ENCODE measurements around the gene NABP2. TPM values are rescaled to one million over a fixed set of nuclear protein-coding genes. Genes with fewer than 3 reads are reported as not detected.
"Not testable (repeated sequence)": the region's sequence is repeated elsewhere in the genome, so short reads cannot be mapped to it uniquely, and the experiment has no call there.

The NABP2 gene
- total and polyA plus RNA-seq, 2 donors (not counting 1 experiment from before 2014, with no cell fraction given), result 14.9 to 16.1 TPM

- H3K4me3 ChIP-seq (ENCODE audit: control extremely low read depth in 1 of 5, extremely low read depth in 1 of 5, insufficient read depth in 1 of 5, low read depth in 2 of 5, low read length in 4 of 5), result peak overlapping the region; percentile 65 to 86 (median 75)
- Mint-ChIP-seq H3K9me3 (ENCODE audit: insufficient read depth) (no peaks in the 10 kb centered on the region), H3K4me1 (peaks cover 20% of the 10 kb centered on the region), H3K27ac (peak overlapping the region; percentile 95), H3K4me3 (peak overlapping the region; percentile 91), H3K27me3 (no peaks in the 10 kb centered on the region)
- H3K36me3 ChIP-seq (replicated peaks in 1 of 2; ENCODE audit: control extremely low read depth in 1 of 2, control insufficient read depth in 1 of 2, extremely low read depth in 1 of 2, insufficient read depth in 2 of 2, low read length in 1 of 2), result peaks cover 2 to 21% of the 10 kb centered on the region in 2 experiments
- TF ChIP-seq, protein P1, sequence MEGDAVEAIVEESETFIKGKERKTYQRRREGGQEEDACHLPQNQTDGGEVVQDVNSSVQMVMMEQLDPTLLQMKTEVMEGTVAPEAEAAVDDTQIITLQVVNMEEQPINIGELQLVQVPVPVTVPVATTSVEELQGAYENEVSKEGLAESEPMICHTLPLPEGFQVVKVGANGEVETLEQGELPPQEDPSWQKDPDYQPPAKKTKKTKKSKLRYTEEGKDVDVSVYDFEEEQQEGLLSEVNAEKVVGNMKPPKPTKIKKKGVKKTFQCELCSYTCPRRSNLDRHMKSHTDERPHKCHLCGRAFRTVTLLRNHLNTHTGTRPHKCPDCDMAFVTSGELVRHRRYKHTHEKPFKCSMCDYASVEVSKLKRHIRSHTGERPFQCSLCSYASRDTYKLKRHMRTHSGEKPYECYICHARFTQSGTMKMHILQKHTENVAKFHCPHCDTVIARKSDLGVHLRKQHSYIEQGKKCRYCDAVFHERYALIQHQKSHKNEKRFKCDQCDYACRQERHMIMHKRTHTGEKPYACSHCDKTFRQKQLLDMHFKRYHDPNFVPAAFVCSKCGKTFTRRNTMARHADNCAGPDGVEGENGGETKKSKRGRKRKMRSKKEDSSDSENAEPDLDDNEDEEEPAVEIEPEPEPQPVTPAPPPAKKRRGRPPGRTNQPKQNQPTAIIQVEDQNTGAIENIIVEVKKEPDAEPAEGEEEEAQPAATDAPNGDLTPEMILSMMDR (IDR thresholded peaks at IDR 0.05), result no peak
- no peak for TF ChIP-seq EZH2 (IDR thresholded peaks at IDR 0.05; ENCODE audit: borderline replicate concordance, insufficient read depth, low read depth, low read length, poor library complexity, severe bottlenecking)
- ATAC-seq (ENCODE audit: low read depth) (peak; percentile 23), DNase-seq (no peak)
- H3K27ac ChIP-seq (ENCODE audit: low read length in 2 of 2), result peak overlapping the region; percentile 94
- peak overlapping the region; percentile 96 for H2AFZ ChIP-seq (ENCODE audit: insufficient read depth, low read depth, low read length, poor library complexity, severe bottlenecking)
- peak overlapping the region; percentile 87 for H3K4me2 ChIP-seq (replicated peaks; ENCODE audit: low read depth, low read length, poor library complexity, severe bottlenecking)
- H4K20me1 ChIP-seq (ENCODE audit: control insufficient read depth, insufficient read depth, low read length, poor library complexity, severe bottlenecking), result no peaks in the 10 kb centered on the region
- CTCF ChIA-PET, result interaction anchor here (0.6 to 3.0 kb wide), 14 partner anchors 9 to 529 kb away, joined by 3 to 16 read pairs (median 4); partner anchors contain the start of genes ANKRD52, CNPY2, ESYT1 and RNF41
- H3K27me3 ChIP-seq (replicated peaks in 1 of 4; ENCODE audit: control extremely low read depth in 1 of 4, control insufficient read depth in 3 of 4, insufficient read depth in 4 of 4, low read length in 3 of 4), result no peaks in the 10 kb centered on the region
- no peaks in the 10 kb centered on the region for H3K79me2 ChIP-seq (ENCODE audit: control insufficient read depth, insufficient read depth, low read length)
- H3K9ac ChIP-seq (ENCODE audit: low read length), result peak overlapping the region; percentile 92
- POLR2A ChIA-PET, result interaction anchor here (0.5 to 1.6 kb wide), 12 partner anchors 9 to 197 kb away, joined by 3 to 12 read pairs (median 5); partner anchors contain the start of genes ANKRD52, CNPY2, RNF41 and SMARCC2
- WGBS (ENCODE audit: insufficient coverage), result 38% methylated on average over 20 of the region's 21 CpGs
- intact Hi-C loops (cut with micrococcal nuclease), result loop anchor here (1.0 to 2.0 kb wide), 8 partner anchors 9 to 149 kb away; partner anchors contain the start of genes ANKRD52, CS, STAT2 and ZC3H10
- H3K4me1 ChIP-seq (ENCODE audit: control insufficient read depth in 2 of 2, insufficient read depth in 2 of 2, low read length in 2 of 2), result peaks cover 10 to 15% of the 10 kb centered on the region in 2 donors
- H3K9me3 ChIP-seq (ENCODE audit: control extremely low read depth in 1 of 3, control insufficient read depth in 2 of 3, insufficient read depth in 1 of 3, low read length in 2 of 3), result no peaks in the 10 kb centered on the region
These were observed 43.4 kb downstream of the NABP2 start for GRCh38 chr12:56267443-56268071.

GRCh38 chr12:56271031-56271430 is 46.9 kb downstream of the NABP2 start:
- ATAC-seq (ENCODE audit: low read depth), result no peak
- ChIA-PET CTCF (interaction anchor here (0.6 to 1.0 kb wide), 3 partner anchors 79 to 532 kb away, joined by 3 read pairs; no protein-coding TSS in a partner anchor), POLR2A (interaction anchor here (0.6 to 0.9 kb wide), 2 partner anchors 62 to 82 kb away, joined by 3 to 4 read pairs; partner anchors contain the start of gene SMARCC2)
- Histone ChIP-seq H3K36me3 (replicated peaks in 1 of 2; ENCODE audit: control extremely low read depth in 1 of 2, control insufficient read depth in 1 of 2, extremely low read depth in 1 of 2, insufficient read depth in 2 of 2, low read length in 1 of 2) (peaks cover 16 to 53% of the 10 kb centered on the region in 2 experiments), H3K27ac (ENCODE audit: low read length in 2 of 2) (no peak overlapping the region), H3K9ac (ENCODE audit: low read length) (no peak overlapping the region), H4K20me1 (ENCODE audit: control insufficient read depth, insufficient read depth, low read length, poor library complexity, severe bottlenecking) (no peaks in the 10 kb centered on the region), H3K27me3 (replicated peaks in 1 of 4; ENCODE audit: control extremely low read depth in 1 of 4, control insufficient read depth in 3 of 4, insufficient read depth in 4 of 4, low read length in 3 of 4) (no peaks in the 10 kb centered on the region), H3K4me3 (ENCODE audit: control extremely low read depth in 1 of 5, extremely low read depth in 1 of 5, insufficient read depth in 1 of 5, low read depth in 2 of 5, low read length in 4 of 5) (no peak overlapping the region), H3K9me3 (ENCODE audit: control extremely low read depth in 1 of 3, control insufficient read depth in 2 of 3, insufficient read depth in 1 of 3, low read length in 2 of 3) (no peaks in the 10 kb centered on the region), H3K79me2 (ENCODE audit: control insufficient read depth, insufficient read depth, low read length) (no peaks in the 10 kb centered on the region), H3K4me1 (ENCODE audit: control insufficient read depth in 2 of 2, insufficient read depth in 2 of 2, low read length in 2 of 2) (peaks cover 10 to 15% of the 10 kb centered on the region in 2 donors), H3K4me2 (replicated peaks; ENCODE audit: low read depth, low read length, poor library complexity, severe bottlenecking) (no peak overlapping the region), H2AFZ (ENCODE audit: insufficient read depth, low read depth, low read length, poor library complexity, severe bottlenecking) (no peak overlapping the region)
- no peak for DNase-seq
- TF ChIP-seq, protein P1 (IDR thresholded peaks at IDR 0.05), result no peak
- TF ChIP-seq EZH2 (IDR thresholded peaks at IDR 0.05; ENCODE audit: borderline replicate concordance, insufficient read depth, low read depth, low read length, poor library complexity, severe bottlenecking), result no peak
- Mint-ChIP-seq H3K27ac (peak overlapping the region; percentile 17), H3K4me3 (no peak overlapping the region), H3K9me3 (ENCODE audit: insufficient read depth) (no peaks in the 10 kb centered on the region), H3K27me3 (no peaks in the 10 kb centered on the region), H3K4me1 (peaks cover 18% of the 10 kb centered on the region)
- 17% methylated on average over 1 of the region's 1 CpG for WGBS (ENCODE audit: insufficient coverage)
- intact Hi-C loops (cut with micrococcal nuclease), result no loop called here

GRCh38 chr12:56272468-56272867 is 48.3 kb downstream of the NABP2 start:
- H2AFZ ChIP-seq (ENCODE audit: insufficient read depth, low read depth, low read length, poor library complexity, severe bottlenecking); intact Hi-C loops (cut with micrococcal nuclease); H3K9me3 Mint-ChIP-seq (ENCODE audit: insufficient read depth); H3K4me1 Mint-ChIP-seq; H3K79me2 ChIP-seq (ENCODE audit: control insufficient read depth, insufficient read depth, low read length); H3K27ac Mint-ChIP-seq; H3K27ac ChIP-seq (ENCODE audit: low read length in 2 of 2); H3K4me1 ChIP-seq (ENCODE audit: control insufficient read depth in 2 of 2, insufficient read depth in 2 of 2, low read length in 2 of 2); H3K27me3 Mint-ChIP-seq; H3K9me3 ChIP-seq (ENCODE audit: control extremely low read depth in 1 of 3, control insufficient read depth in 2 of 3, insufficient read depth in 1 of 3, low read length in 2 of 3); H3K4me3 Mint-ChIP-seq; H3K27me3 ChIP-seq (replicated peaks in 1 of 4; ENCODE audit: control extremely low read depth in 1 of 4, control insufficient read depth in 3 of 4, insufficient read depth in 4 of 4, low read length in 3 of 4); H3K4me2 ChIP-seq (replicated peaks; ENCODE audit: low read depth, low read length, poor library complexity, severe bottlenecking); POLR2A ChIA-PET; H3K4me3 ChIP-seq (ENCODE audit: control extremely low read depth in 1 of 5, extremely low read depth in 1 of 5, insufficient read depth in 1 of 5, low read depth in 2 of 5, low read length in 4 of 5); H3K9ac ChIP-seq (ENCODE audit: low read length); H4K20me1 ChIP-seq (ENCODE audit: control insufficient read depth, insufficient read depth, low read length, poor library complexity, severe bottlenecking); ATAC-seq (ENCODE audit: low read depth); DNase-seq: not testable (repeated sequence)
- CTCF ChIA-PET, result interaction anchor here (0.6 kb wide), 1 partner anchor 59 kb away, joined by 3 read pairs; no protein-coding TSS in a partner anchor
- WGBS (ENCODE audit: insufficient coverage), result no CpG with 5 or more reads among the region's 2 CpGs
- H3K36me3 ChIP-seq (replicated peaks in 1 of 2; ENCODE audit: control extremely low read depth in 1 of 2, control insufficient read depth in 1 of 2, extremely low read depth in 1 of 2, insufficient read depth in 2 of 2, low read length in 1 of 2), result peaks cover 19 to 59% of the 10 kb centered on the region in 2 experiments

All from B cell (primary cell).